Prostate gland (tissue), 2 donors: ENCODE results near the gene SFN. TPM values are rescaled to one million over a fixed set of nuclear protein-coding genes. Genes with fewer than 3 reads are reported as not detected.
"Not testable (repeated sequence)": the region's sequence is repeated elsewhere in the genome, so short reads cannot be mapped to it uniquely, and the experiment has no call there.

Experiments used
- DNase-seq: peaks from one replicate; pipeline ENCODE4 v3.0.0-alpha.2; 2019; ENCODE audit warnings: low spot score
- H3K27ac ChIP-seq, 2 donors: fragments of 200-600 bp; sonication (generic); 2 replicates each; pipeline ENCODE4 v1.5.1; 2017 to 2019
- H3K27me3 ChIP-seq: fragments of 200-600 bp; sonication (generic); replicated peaks from 2 replicates; pipeline ENCODE4 v1.5.1; 2019; ENCODE audit not compliant: insufficient read depth
- H3K36me3 ChIP-seq, 2 donors: fragments of 200-600 bp; sonication (generic); 1 replicate in 1 of 2; 2 replicates in 1 of 2; pipeline versions ENCODE4 v1.5.1 to v1.8.1; 2017 to 2019
- H3K4me1 ChIP-seq: fragments of 200-600 bp; sonication (generic); replicated peaks from 2 replicates; pipeline ENCODE4 v1.5.1; 2019
- H3K4me3 ChIP-seq, 2 donors: fragments of 200-600 bp; sonication (generic); 2 replicates each; pipeline ENCODE4 v1.5.1; 2017 to 2019
- H3K9me3 ChIP-seq: fragments of 200-600 bp; sonication (generic); 2 replicates; pipeline ENCODE4 v1.5.1; 2017
- CTCF ChIP-seq, 4 experiments: fragments of 200-600 bp in 2 of 4; fragments of 450-650 bp in 2 of 4; sonication (generic) in 2 of 4; IDR thresholded peaks; 1 replicate in 3 of 4; 2 replicates in 1 of 4; pipeline ENCODE4 v1.5.1; 2016 to 2019; ENCODE audit warnings: antibody characterized with exemption in 4 of 4, mild to moderate bottlenecking in 2 of 4, moderate library complexity in 2 of 4
- POLR2A ChIP-seq: fragments of 450-650 bp; IDR thresholded peaks from one replicate; pipeline ENCODE4 v1.6.1; 2016; ENCODE audit warnings: antibody characterized with exemption, mild to moderate bottlenecking
- POLR2AphosphoS5 ChIP-seq: sonication (generic); formaldehyde crosslinking; IDR thresholded peaks from one replicate; pipeline ENCODE4 v1.6.1; 2017; ENCODE audit warnings: antibody characterized with exemption
- WGBS: methylation state at CpG from one replicate; pipeline ENCODE4 v1.1.5; 2018; 5-methylcytosine and 5-hydroxymethylcytosine counted together
- intact Hi-C: fragments of 100-400 bp; cut with DNase I; formaldehyde crosslinking; loops from one replicate; pipeline ENCODE4 v1.14.2; 2022
- total RNA-seq, 2 donors: library from RNA; depleted of rRNA; stranded (reverse); fragments of >200 nt; gene quantifications; one replicate each; pipeline ENCODE4 v1.1.0, GENCODE V29; 2016

The SFN gene
- total RNA-seq, 2 donors from 2014 or later, result 39.2 to 80.7 TPM

- intact Hi-C loops, result no loop called here
- Histone ChIP-seq H3K9me3 (no peaks in the 10 kb centered on the region), H3K36me3 (no peaks in the 10 kb centered on the region), H3K27me3 (no peaks in the 10 kb centered on the region), H3K27ac (no peak overlapping the region), H3K4me3 (no peak overlapping the region), H3K4me1 (no peaks in the 10 kb centered on the region)
- no peak for DNase-seq
- no peak for TF ChIP-seq CTCF (IDR thresholded peaks at IDR 0.05)
- no peak for TF ChIP-seq POLR2AphosphoS5
- TF ChIP-seq POLR2A, result no peak
- 74% methylated on average over 6 of the region's 6 CpGs for WGBS
Observed at GRCh38 chr1:26839779-26840178, 23.2 kb upstream of the SFN start.

GRCh38 chr1:26844424-26845196 lies 18.3 kb upstream of the SFN start:
- intact Hi-C loops, result no loop called here
- Histone ChIP-seq H3K27me3 (no peaks in the 10 kb centered on the region), H3K27ac (no peak overlapping the region), H3K9me3 (no peaks in the 10 kb centered on the region), H3K36me3 (peaks cover 0 to 12% of the 10 kb centered on the region in 2 donors), H3K4me1 (no peaks in the 10 kb centered on the region), H3K4me3 (no peak overlapping the region)
- DNase-seq, result no peak
- 83% methylated on average over 13 of the region's 13 CpGs for WGBS
- TF ChIP-seq POLR2AphosphoS5, result no peak
- TF ChIP-seq POLR2A, result no peak
- TF ChIP-seq CTCF (IDR thresholded peaks at IDR 0.05), result no peak

- intact Hi-C loops, H3K4me3 ChIP-seq, H3K4me1 ChIP-seq, DNase-seq, H3K27ac ChIP-seq, H3K27me3 ChIP-seq, H3K9me3 ChIP-seq: not testable (repeated sequence)
- 72% methylated on average over 6 of the region's 6 CpGs for WGBS
- peaks cover 0 to 32% of the 10 kb centered on the region in 2 donors for H3K36me3 ChIP-seq
Observed at GRCh38 chr1:26847826-26848225, 15.1 kb upstream of the SFN start.

- no peaks in the 10 kb centered on the region for H3K4me1 ChIP-seq
- no peak for TF ChIP-seq POLR2AphosphoS5
- no peak for TF ChIP-seq POLR2A
- no peak for TF ChIP-seq CTCF (IDR thresholded peaks at IDR 0.05)
- peaks cover 0 to 32% of the 10 kb centered on the region in 2 donors for H3K36me3 ChIP-seq
- no peaks in the 10 kb centered on the region for H3K9me3 ChIP-seq
- intact Hi-C loops, result no loop called here
- H3K27me3 ChIP-seq, result no peaks in the 10 kb centered on the region
- H3K4me3 ChIP-seq, result no peak overlapping the region
- 80% methylated on average over 10 of the region's 10 CpGs for WGBS
- H3K27ac ChIP-seq, result no peak overlapping the region
- no peak for DNase-seq
Observed at GRCh38 chr1:26848499-26848898, 14.4 kb upstream of the SFN start.

GRCh38 chr1:26848941-26849774 lies 13.8 kb upstream of the SFN start:
- no peaks in the 10 kb centered on the region for H3K9me3 ChIP-seq
- TF ChIP-seq CTCF (IDR thresholded peaks at IDR 0.05), result no peak
- TF ChIP-seq POLR2A, result no peak
- no peak for TF ChIP-seq POLR2AphosphoS5
- intact Hi-C loops, result no loop called here
- H3K27ac ChIP-seq, result no peak overlapping the region
- no peak overlapping the region for H3K4me3 ChIP-seq
- no peaks in the 10 kb centered on the region for H3K27me3 ChIP-seq
- H3K4me1 ChIP-seq, result no peaks in the 10 kb centered on the region
- peaks cover 0 to 32% of the 10 kb centered on the region in 2 donors for H3K36me3 ChIP-seq
- 54% methylated on average over 6 of the region's 10 CpGs for WGBS
- no peak for DNase-seq
